NCI-H2171 treated with DMSO at 0.1 percent for 48 hours (cell line): Measurements from ENCODE around the gene PTPN14.
"Not testable (repeated sequence)": the region's sequence is repeated elsewhere in the genome, so short reads cannot be mapped to it uniquely, and the experiment has no call there.

Source experiments
- DNase-seq: peaks from one replicate; lab custom pipeline; 2025; lab: John Stamatoyannopoulos, UW

The PTPN14 gene

DNA sequence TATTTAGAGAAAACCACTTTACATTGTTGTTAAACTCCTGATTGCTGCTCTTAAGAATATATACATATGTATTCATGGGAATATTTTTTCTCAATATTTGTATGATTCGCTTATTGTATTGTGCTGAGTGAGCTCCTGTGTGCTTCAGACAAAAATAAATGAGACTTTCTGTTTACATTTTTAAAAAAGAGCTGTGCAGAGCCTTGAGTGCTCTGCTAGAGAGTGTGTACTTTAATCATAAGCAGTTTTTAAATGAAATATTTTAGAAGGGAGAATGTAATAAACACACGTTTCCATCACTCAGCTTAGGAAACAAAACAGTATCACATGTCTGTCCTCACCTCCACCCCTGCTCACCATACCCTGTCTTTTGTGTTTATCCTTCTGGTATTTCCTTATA is 9.7 kb downstream of the PTPN14 start:
- DNase-seq, result no peak

DNA sequence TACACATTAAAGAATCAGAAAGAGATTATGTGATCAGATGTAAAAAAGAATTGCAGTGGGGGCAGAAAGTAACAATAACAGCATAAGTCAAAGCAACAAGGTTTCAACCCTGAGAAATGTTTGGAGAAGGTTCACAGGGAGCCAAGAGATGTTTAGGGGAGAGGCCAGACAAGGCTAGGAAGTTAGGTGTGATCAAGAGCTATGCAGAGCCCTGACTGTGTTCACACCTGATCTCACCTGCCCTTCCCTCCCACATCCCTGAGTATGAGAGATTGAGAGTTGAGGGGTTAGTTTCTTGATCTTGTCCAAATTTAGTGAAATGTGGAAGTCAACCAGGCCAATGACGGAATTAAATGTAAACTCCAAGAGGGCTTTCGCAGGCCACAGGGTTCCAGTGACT is 10.2 kb downstream of the PTPN14 start:
- DNase-seq, result no peak

DNA sequence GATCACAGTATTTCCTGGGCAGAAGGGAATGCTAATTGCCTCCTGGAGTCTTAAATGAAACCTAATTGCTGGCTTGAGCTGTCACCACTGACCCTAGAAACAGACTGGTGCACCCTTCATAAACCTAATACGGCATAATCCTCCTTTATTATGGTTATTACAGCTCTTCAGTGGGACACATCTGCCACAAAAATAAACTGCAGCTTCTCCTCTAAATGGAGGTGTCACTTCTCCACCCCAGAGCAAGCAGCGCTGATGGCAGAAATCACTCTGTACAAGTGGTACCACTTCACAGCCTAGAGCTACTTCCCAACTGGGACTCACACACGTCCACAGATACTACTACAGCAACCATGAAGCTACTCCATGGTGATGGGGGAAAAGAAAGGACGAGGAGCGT is 11.1 kb downstream of the PTPN14 start:
- no peak for DNase-seq

DNA sequence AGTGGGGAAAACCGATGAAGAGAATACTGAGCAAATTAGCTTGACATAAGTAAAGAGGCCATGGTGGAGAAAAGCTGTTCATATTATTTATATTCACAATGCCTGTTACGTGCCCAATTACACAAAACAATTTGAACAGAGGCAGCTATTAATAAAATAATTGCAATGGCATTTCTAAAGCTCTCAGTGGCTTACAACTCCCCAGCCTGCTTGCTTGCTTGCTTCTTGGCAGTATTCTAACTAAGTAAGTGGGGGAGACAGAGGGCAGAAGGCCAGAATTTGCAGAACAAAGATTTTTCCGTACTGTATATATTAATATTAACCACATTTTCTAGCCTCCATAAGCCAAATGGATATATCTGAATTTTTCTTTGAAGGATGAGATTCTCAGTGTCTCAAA is 12.9 kb downstream of the PTPN14 start:
- DNase-seq, result no peak

GRCh38 chr1:214537872-214538473 is 13.4 kb downstream of the PTPN14 start:
- no peak for DNase-seq

DNA sequence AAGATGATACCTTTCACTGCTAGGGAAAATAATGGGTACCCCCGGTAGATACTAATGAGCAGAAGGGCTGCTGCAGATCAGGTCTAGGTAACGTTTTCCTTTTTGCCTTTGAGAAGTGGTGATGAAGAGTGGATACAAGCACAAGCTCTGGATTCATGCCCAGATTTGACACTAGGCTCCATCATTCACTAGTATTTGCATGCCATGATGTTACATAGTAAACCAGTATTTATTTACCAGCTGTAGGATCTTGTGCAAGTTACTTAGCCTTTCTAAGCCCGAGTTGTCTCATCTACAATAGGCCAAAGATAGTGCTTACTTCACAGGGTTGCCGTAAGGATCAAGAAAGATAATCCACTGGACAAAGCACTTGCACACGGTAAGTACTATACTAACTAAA is 14.2 kb downstream of the PTPN14 start:
- peak; percentile 11 for DNase-seq

DNA sequence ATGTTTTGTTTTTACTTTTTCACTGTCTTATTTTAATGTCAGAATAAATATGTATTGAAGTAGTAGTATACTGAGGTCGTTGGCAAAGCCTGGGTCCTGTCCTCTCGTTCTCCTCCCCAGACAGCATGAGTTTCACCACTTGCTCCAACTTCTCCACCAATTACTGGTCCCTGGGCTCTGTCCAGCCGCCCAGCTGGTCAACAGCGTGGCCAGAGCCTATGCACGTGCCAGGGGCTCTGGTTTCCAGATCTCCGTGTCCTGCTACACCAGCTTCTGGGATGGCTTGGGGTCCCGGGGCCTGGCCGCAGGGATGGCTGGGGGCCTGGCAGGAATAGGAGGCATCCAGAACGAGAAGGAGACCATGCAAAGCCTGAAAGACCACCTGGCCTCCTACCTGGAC is 19.3 kb downstream of the PTPN14 start:
- no peak for DNase-seq

- DNase-seq, result no peak
Measured at GRCh38 chr1:214525535-214526019, 25.8 kb downstream of the PTPN14 start.

- DNase-seq, result no peak
Measured at GRCh38 chr1:214524824-214525223, 26.6 kb downstream of the PTPN14 start.

DNA sequence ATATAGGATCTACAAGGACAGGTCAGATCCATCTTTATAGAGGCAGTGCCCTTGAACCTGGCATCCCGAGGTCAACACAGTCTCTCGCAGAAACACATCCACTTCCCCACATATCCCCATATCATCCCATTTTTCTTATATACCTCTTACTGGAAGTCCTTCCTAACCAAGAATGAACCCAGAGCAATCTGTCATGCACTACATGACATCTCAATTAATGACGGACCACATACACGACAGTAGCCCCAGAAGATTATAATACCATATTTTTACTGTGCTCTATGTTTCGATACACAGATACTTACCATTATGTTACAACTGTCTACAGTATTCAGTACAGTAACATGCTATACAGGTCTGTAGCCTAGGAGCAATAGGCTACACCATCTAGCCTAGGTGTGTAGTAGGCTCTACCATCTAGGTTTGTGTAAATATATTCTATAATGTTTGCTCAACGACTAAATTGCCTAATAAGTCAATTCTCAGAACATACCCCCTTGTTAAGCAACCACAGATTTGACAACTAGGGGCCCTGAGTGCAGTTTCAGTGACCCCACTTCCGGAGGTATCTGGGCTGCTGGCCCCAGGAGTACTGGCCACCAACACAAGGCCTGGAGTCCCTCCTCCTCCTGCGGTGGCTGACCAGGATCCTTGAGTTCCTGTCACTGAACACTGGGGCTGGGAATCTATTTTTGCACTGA is 28.1 kb downstream of the PTPN14 start:
- DNase-seq, result no peak

DNA sequence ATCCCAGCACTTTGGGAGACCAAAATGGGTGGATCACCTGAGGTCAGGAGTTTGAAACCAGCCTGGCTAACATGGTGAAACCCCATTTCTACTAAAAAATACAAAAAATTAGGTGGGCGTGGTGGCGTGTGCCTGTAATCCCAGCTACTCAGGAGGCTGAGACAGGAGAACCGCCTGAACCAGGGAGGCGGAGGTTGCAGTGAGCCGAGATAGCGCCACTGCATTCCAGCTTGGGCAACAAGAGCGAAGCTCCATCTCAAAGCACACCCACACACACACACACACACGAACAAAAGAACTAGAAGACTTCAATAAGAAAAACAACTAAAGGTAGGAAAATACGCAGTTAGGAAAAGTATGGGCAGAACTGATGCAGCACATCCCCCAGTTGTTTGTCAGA is 29.9 kb downstream of the PTPN14 start:
- not testable (repeated sequence) for DNase-seq

DNA sequence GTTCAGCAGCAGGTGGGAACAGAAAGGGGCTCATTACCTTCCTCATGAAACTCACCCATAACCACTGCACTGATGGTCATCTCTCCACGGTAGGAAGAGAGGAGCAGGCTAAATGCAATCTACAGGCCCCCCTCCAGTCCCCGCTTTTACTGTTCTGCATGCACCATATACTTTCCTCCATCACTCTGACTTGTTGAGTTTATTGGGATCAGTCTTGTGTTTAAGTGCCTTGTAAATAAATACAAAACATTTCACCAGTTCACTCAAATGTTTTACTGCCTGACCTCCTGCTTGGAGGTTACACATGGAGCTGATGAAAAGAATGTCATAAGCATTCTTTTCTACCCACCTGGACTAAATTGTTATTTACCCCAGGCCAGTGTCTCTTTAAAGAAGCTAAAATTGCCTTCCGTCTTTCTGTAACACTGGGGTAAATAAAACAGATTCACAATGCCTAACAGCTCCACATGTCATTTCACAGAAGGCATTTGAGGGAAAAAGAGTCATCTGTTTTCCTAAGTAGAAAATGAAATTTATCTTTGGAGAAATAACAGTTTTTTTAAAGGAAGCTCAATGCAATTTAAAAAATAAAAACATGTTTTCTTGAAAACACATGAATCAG is 30.7 kb downstream of the PTPN14 start:
- no peak for DNase-seq

GRCh38 chr1:214518361-214518760 is 33.0 kb downstream of the PTPN14 start:
- DNase-seq, result no peak

DNA sequence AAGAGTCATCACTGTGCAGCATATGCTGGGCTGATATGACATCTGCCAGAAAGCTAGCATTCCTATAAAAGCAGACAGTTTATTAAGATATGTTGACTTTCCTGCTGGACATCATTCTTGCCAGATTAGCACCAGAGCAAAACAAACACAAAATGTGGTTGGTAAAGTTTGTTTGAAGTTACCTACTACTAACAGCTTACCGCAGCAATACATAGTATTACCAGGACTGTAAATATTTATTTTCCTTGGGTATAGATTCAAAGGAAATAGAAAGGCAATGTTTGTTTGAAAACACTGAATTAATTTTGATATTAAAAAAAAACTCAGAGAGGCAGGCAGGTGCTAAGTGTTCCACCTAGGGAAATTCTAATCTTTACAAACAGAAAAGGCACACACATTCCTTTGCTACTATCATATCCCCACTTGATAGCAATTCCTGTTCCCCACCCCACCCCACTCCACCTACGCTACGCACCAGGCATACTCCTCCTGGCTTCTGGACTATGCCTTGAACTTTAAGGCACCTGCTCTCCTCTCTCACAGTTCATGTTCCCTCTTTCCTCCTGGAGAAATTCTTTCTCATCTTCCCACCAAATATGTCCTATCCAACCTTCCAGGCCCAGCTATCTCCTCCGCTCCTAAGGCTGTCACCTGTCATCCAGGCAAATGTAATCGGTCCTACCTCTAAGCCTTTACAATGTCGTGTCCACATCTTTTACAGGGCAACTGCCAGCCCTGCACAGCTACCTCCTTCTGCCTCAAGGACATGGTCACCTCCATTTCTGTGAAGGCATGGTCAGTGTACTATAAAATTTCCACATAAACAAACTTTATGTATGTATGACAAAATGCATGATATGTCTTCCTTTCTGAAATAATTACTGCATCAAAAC is 34.7 kb downstream of the PTPN14 start:
- no peak for DNase-seq

DNA sequence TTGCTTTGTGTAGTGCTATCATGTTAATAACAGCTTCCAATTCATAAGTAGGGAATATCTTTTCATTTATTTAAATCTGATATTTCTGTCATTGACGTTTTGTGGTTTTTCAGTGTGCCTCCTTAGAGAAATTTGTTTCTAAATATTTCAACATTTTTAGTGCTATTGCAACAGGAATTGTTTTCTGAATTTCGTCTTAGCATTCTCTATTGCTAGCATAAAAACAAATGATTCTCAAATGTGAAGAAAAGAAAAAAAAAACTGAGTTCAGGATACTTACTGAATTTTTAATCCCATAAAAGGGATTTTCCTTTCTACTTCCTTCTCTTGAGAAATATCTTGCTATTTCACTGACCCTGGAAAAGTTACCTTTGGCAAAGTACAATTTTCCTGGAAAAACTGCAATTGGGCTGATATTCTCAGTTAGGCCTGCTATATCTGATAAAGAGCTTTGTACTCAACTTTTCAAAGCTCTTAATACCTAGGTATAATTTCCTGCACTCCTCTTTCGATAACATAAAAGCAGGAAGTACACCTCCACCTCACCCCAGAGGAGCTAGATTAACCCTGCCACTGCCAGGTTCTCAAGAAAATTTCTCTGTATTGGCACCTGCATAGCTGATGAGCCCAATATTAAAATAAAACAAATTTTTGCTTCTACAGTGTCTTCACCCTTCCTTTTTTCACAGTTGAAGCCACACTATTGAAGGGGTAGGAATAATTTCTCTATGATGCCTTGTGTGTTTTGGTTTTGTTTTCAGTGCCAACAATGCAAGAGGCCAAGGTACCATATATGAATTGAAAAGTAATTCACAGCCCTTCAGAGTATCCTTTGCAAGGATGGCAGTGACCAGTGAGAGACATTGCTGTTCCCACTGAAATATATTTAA is 35.6 kb downstream of the PTPN14 start:
- DNase-seq, result no peak

GRCh38 chr1:214514819-214515383 is 36.5 kb downstream of the PTPN14 start:
- no peak for DNase-seq

DNA sequence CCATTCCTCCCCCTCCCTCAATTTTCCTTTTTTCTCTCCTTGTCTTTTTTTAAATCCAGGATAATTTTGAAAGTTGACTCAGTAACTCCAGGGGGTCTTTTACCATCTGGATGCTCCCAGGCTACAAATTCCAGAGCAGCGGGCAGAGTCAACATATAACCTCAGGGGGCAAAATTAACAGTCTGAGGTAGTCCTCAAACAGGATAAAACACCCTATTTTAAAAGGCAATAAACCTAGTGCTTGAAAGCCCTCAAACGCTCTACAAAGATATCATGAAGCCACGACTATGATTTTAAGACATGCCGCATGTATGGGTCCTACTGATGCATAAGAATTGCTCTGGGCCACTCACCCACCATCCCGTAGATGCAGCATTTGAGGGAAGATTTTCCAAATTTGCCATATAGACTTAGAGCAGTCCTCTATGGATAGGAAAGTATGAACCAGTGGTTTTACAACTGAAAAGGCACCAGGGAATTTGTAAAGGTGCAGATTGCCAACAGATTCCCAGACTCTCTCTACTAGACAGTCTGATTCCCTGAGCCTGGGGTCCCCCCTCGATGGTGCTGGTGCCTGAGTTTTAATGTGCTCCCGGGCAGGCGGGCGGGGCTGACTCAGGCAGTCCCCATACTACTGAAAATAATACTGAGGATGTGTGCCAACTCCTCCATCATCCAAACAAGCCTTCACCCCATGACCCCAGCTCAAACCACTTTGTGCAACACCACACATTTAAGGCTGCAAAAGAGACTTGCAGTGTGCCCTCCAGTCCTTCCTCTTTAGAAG is 37.2 kb downstream of the PTPN14 start:
- DNase-seq, result no peak

- DNase-seq, result no peak
Measured at GRCh38 chr1:214513394-214513793, 38.0 kb downstream of the PTPN14 start.

GRCh38 chr1:214511639-214511998 is 39.8 kb downstream of the PTPN14 start:
- DNase-seq, result no peak

DNA sequence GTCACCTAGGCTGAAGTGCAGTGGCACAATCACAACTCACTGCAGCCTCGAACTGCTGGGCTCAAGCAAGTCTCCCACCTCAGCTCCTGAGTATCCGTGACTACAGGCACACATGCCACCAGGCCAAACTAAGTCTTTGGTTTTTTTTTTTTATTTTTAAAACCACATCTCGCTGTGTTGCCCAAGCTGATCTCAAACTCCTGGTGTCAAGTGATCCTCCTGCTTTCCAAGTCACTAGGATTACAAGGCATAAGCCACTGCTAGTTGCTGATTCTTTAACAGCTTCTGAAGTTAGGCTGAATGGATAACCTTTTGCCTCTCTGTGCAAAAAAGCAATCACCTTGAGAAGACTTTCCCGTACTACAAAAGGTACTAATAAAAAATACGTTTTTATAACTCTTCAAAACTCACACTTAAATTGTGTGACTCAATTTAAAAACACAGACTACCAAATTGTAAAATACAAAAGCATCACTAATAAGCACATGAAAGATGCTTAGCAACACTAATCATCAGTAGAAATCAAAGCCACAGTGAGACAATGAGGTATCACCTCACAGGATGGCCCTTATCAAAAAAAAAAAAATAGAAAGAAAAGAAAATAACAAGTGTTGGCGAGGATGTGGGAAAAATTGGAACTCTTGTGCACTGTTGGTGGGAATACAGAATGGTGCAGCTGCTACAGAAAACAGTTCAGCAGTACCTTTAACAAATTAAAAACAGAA is 40.3 kb downstream of the PTPN14 start:
- no peak for DNase-seq
